Activated naive CD4-positive, alpha-beta T cell treated with anti-CD3 and anti-CD28 coated beads, Interleukin-2, amount 50 U/mL, for 72 hours (primary cell): ENCODE measurements around the gene DLX4. TPM values are rescaled to one million over a fixed set of nuclear protein-coding genes. Genes with fewer than 3 reads are reported as not detected.
A peak's percentile ranks its signal among the peaks of the same experiment; 100 is the strongest.

Experiments used
- ATAC-seq, 2 donors: fragments of 150-1000 bp; cut with Tn5 transposase; 2 replicates each; pipeline ENCODE4 v1.10.0; 2021; ENCODE audit warnings: mild to moderate bottlenecking in 2 of 2, moderate library complexity in 2 of 2
- DNase-seq, 2 donors: peaks; one replicate each; pipeline ENCODE4 v3.0.0; 2021 to 2022; ENCODE audit warnings: low spot score in 2 of 2
- H3K27ac Mint-ChIP-seq, 2 donors: one replicate each; pipeline ENCODE4 v1.8.0; 2022; ENCODE audit warnings: mild to moderate bottlenecking in 2 of 2, mixed read lengths in 2 of 2
- H3K36me3 Mint-ChIP-seq, 2 donors: one replicate each; pipeline ENCODE4 v1.8.0; 2022; ENCODE audit warnings: mixed read lengths in 2 of 2
- H3K9me3 Mint-ChIP-seq, 2 donors: one replicate each; pipeline ENCODE4 v1.8.0; 2022; ENCODE audit warnings: mixed read lengths in 2 of 2
- total RNA-seq, 2 donors: library from RNA; stranded (reverse); gene quantifications; one replicate each; pipeline ENCODE4 v1.2.3, GENCODE V29; 2022

The DLX4 gene
- total RNA-seq, 2 donors from 2014 or later, result 0.27 to 0.56 TPM

- no peaks in the 10 kb centered on the region for H3K9me3 Mint-ChIP-seq
- DNase-seq (no peak), ATAC-seq (no peak)
- no peaks in the 10 kb centered on the region for H3K36me3 Mint-ChIP-seq
- H3K27ac Mint-ChIP-seq, result no peak overlapping the region
Measured at GRCh38 chr17:49941427-49941826, 27.6 kb upstream of the DLX4 start.

GRCh38 chr17:49942947-49943346 lies 26.0 kb upstream of the DLX4 start:
- H3K27ac Mint-ChIP-seq, result no peak overlapping the region
- no peak for DNase-seq
- ATAC-seq, result no peak

DNA sequence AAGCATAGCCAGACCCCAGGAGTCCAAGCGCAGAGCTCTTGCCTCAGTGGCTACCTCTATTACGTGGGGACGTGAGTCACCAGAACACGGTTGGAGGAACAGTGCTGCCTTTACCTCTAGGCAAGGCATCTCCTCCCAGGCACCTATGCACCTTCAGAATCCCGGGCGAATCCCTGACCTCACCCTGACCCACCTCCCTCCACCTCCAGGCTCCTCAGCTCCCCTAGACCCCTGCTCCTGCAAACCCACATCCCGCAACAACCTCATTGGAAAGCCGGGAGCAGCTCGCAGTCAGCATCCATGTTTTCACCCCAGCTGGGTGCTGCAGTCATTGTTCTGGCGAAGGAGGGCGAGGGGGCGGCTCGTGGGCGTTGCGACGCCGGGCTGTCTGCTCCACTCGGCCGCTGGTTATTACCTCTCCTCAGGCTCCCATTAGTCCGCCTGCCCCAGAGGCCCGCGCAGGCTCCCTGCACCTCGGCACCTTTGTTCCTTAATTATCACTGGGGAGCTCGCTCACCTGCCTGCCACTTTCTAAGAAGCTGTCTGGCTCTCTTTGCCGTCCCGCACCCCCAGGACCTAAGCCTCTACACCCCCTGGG lies 24.6 kb upstream of the DLX4 start:
- Mint-ChIP-seq H3K9me3 (no peaks in the 10 kb centered on the region), H3K36me3 (no peaks in the 10 kb centered on the region), H3K27ac (no peak overlapping the region)
- ATAC-seq (no peak), DNase-seq (no peak)

More at GRCh38 chr17:49942947-49943346, 26.0 kb upstream of the DLX4 start:
- Mint-ChIP-seq H3K36me3 (no peaks in the 10 kb centered on the region), H3K9me3 (no peaks in the 10 kb centered on the region)

GRCh38 chr17:49946208-49946607 lies 22.8 kb upstream of the DLX4 start:
- no peak overlapping the region for H3K27ac Mint-ChIP-seq

GRCh38 chr17:49946964-49947584 lies 21.9 kb upstream of the DLX4 start:
- H3K36me3 Mint-ChIP-seq, result no peaks in the 10 kb centered on the region
- no peaks in the 10 kb centered on the region for H3K9me3 Mint-ChIP-seq
- ATAC-seq, result no peak
- peak overlapping the region in 1 of 2 donors; percentile 77 for H3K27ac Mint-ChIP-seq
- DNase-seq, result no peak

More at GRCh38 chr17:49946208-49946607, 22.8 kb upstream of the DLX4 start:
- Mint-ChIP-seq H3K36me3 (no peaks in the 10 kb centered on the region), H3K9me3 (no peaks in the 10 kb centered on the region)
- DNase-seq, result no peak
- no peak for ATAC-seq

GRCh38 chr17:49949634-49950033 lies 19.4 kb upstream of the DLX4 start:
- no peak for ATAC-seq
- no peaks in the 10 kb centered on the region for H3K36me3 Mint-ChIP-seq

GRCh38 chr17:49951362-49952082 lies 17.5 kb upstream of the DLX4 start:
- Mint-ChIP-seq H3K27ac (no peak overlapping the region), H3K36me3 (no peaks in the 10 kb centered on the region), H3K9me3 (no peaks in the 10 kb centered on the region)
- DNase-seq, result no peak
- no peak for ATAC-seq

More at GRCh38 chr17:49949634-49950033, 19.4 kb upstream of the DLX4 start:
- Mint-ChIP-seq H3K9me3 (no peaks in the 10 kb centered on the region), H3K27ac (no peak overlapping the region)
- no peak for DNase-seq

- Mint-ChIP-seq H3K36me3 (no peaks in the 10 kb centered on the region), H3K9me3 (no peaks in the 10 kb centered on the region), H3K27ac (no peak overlapping the region)
- peak; percentile 70 to 88 for DNase-seq
- peak; percentile 82 to 96 for ATAC-seq
Measured at GRCh38 chr17:49952209-49952911, 16.6 kb upstream of the DLX4 start.

DNA sequence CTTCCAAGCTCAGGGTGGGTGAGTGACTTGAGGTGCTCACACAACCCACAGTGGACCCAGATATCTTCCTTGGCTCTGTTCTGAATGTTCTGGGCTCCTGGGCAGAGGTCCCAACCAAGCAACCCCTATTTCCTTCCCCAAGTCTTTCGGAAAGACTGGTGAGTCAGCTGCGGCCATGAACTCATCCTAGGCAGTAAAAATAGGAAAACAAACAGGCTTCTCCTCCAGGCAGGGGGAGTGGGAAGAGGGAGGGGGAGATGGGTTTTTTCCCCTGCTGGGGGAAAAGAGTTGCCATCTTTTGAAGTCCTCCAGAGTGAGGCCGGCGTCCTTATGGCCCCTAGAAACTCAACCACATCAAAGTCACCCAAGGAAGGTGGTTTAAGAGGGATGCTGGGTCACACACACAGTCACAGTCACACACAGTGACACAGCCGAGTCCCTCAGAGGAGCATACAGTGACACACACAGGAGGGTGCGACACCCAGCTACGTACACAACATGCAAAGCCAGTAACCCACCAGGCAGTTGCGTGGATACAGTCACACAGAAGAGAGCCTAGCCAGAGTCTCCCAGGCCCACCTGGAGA lies 16.0 kb upstream of the DLX4 start:
- peak in 1 of 2 donors; percentile 62 for ATAC-seq
- DNase-seq, result no peak
- H3K27ac Mint-ChIP-seq, result no peak overlapping the region
- H3K36me3 Mint-ChIP-seq, result no peaks in the 10 kb centered on the region
- no peaks in the 10 kb centered on the region for H3K9me3 Mint-ChIP-seq

GRCh38 chr17:49955157-49955556 lies 13.8 kb upstream of the DLX4 start:
- Mint-ChIP-seq H3K36me3 (no peaks in the 10 kb centered on the region), H3K27ac (no peak overlapping the region), H3K9me3 (no peaks in the 10 kb centered on the region)
- no peak for ATAC-seq
- no peak for DNase-seq

DNA sequence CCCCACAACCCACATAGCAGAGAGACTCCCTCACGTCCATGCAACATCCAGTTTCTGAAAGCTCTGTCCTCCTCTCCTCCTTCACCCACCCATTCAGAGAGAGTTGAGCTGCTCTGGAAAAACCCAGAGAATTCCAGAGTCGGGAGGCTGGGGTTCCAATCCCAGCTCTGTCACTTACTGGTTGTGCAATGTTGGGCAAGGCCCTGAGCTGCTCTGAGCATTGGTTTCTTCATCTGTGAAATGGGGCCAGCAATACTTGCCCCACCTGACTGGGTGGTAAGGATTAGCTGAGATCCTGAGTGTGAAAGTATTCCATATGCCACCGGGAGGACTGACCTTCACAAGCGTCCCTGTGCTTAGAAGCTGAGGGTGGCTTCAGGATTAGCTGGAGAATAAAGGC lies 12.2 kb upstream of the DLX4 start:
- Mint-ChIP-seq H3K27ac (no peak overlapping the region), H3K9me3 (no peaks in the 10 kb centered on the region), H3K36me3 (no peaks in the 10 kb centered on the region)
- DNase-seq (no peak), ATAC-seq (no peak)

GRCh38 chr17:49957350-49957749 lies 11.6 kb upstream of the DLX4 start:
- no peak overlapping the region for H3K27ac Mint-ChIP-seq
- ATAC-seq (no peak), DNase-seq (no peak)
- no peaks in the 10 kb centered on the region for H3K9me3 Mint-ChIP-seq
- no peaks in the 10 kb centered on the region for H3K36me3 Mint-ChIP-seq

DNA sequence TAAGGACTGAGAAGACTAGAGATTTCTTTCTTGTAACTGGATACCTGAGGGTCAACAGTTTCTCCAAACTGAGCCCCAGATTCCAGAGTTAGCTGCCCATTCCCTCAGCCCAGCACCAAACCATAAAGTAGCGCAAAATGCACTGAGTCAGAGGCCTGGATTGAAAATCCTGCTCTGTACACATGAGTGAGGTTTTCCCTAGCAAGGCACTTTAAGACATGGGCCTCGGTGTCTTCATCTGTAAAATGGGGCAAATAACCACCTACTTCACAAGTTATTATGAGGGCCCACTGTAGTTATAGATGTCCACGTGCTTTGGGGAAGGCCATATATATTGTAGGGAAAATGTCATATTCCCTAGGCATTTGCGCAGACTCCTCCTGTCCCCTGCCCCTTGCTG lies 10.3 kb upstream of the DLX4 start:
- ATAC-seq (no peak), DNase-seq (no peak)
- peaks cover 0 to 4% of the 10 kb centered on the region in 2 donors for H3K36me3 Mint-ChIP-seq
- H3K9me3 Mint-ChIP-seq, result no peaks in the 10 kb centered on the region
- H3K27ac Mint-ChIP-seq, result no peak overlapping the region

DNA sequence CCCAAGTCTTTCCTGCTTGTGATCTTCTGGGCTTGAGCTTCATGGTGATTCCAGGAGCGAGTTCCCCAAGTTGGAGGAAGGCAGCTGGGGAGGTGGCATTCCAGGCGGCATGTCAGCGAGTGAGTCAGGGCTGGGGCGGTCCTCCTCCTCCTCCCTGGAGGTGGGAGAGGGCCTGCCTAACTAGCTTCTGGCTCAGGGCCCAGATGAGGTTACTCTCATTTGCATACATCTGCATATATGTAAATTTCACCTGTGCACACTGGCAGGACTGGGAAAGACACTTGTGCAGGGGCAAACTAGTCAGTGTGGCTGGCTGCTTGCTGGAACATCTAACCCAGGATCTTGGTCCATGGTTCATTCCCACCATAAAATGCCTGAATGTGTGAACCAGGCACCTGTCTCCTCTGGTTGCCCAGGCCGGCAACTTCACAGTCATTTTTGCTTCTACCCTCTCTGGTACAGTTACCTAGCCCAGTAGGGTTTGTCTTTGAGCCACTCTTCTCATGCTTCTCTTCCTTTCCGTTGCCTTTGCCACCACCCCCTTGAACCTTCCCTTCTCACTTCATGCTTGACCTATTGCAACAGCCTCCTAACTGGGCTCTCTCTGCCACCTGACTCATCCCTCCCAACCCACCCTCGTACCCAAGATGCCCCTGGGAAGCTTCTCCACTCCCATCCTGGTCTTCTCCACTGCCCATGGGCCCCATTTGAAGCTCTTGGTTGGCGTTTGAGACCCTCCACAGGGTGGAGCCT lies 9.6 kb upstream of the DLX4 start:
- Mint-ChIP-seq H3K36me3 (peaks cover 3 to 11% of the 10 kb centered on the region in 2 donors), H3K27ac (no peak overlapping the region), H3K9me3 (no peaks in the 10 kb centered on the region)
- no peak for DNase-seq
- ATAC-seq, result no peak

GRCh38 chr17:49962599-49963308 lies 6.2 kb upstream of the DLX4 start:
- Mint-ChIP-seq H3K36me3 (peaks cover 12% of the 10 kb centered on the region in 2 donors), H3K9me3 (peaks cover 0 to 4% of the 10 kb centered on the region in 2 donors), H3K27ac (no peak overlapping the region)
- DNase-seq (no peak), ATAC-seq (no peak)

GRCh38 chr17:49963309-49963625 lies 5.7 kb upstream of the DLX4 start:
- Mint-ChIP-seq H3K9me3 (peaks cover 0 to 4% of the 10 kb centered on the region in 2 donors), H3K36me3 (peaks cover 12% of the 10 kb centered on the region in 2 donors), H3K27ac (no peak overlapping the region)
- ATAC-seq (no peak), DNase-seq (no peak)
